HG02970 (cell line): ENCODE results near the gene PRKCH.

Experiments
- ATAC-seq: cut with Tn5 transposase; IDR thresholded peaks from one replicate; pipeline ENCODE4 v1.9.1; 2021; ENCODE audit warnings: mild to moderate bottlenecking, moderate library complexity, moderate number of reproducible peaks; ENCODE audit not compliant: unreplicated experiment, low FRiP score

PRKCH gene

GRCh38 chr14:61468063-61468825 lies 146.9 kb downstream of the PRKCH start:
- no peak for ATAC-seq

- ATAC-seq: no peak
These were observed 148.4 kb downstream of the PRKCH start for GRCh38 chr14:61469781-61470180.

DNA sequence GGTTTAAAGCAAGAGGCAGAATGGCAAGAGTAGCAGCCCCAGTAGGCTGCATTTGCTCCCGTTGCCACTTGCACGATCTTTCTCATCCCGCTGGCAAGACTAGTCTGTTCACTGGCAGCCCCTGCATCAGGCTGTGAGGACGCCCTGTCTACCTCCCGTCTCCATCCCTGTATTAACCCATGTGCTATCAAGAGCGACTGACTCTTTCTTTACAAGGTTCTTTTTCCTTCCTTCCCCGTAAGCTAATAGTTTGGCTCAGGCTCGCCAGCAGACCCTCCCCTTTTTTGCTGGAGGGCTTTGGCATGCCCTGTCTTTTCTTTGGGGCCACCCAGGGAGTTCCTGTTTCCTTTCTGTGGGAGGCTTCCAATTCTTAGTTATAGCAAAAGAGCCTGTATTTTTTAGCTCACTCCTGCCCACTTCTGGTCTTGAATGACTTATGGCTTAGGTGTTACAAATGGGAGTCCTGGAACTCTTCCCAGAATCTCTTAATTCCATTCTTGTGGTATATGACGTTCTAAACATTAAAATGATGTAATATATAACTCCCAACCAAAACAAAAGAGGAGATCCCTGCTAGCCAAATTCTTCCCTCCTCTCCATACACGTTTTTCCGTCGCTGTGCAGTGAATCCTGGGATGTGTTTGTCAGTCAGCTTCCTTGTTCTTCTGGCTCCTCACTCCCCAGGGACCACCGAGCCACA lies 149.0 kb downstream of the PRKCH start:
- no peak for ATAC-seq

GRCh38 chr14:61470961-61471293 lies 149.5 kb downstream of the PRKCH start:
- no peak for ATAC-seq

DNA sequence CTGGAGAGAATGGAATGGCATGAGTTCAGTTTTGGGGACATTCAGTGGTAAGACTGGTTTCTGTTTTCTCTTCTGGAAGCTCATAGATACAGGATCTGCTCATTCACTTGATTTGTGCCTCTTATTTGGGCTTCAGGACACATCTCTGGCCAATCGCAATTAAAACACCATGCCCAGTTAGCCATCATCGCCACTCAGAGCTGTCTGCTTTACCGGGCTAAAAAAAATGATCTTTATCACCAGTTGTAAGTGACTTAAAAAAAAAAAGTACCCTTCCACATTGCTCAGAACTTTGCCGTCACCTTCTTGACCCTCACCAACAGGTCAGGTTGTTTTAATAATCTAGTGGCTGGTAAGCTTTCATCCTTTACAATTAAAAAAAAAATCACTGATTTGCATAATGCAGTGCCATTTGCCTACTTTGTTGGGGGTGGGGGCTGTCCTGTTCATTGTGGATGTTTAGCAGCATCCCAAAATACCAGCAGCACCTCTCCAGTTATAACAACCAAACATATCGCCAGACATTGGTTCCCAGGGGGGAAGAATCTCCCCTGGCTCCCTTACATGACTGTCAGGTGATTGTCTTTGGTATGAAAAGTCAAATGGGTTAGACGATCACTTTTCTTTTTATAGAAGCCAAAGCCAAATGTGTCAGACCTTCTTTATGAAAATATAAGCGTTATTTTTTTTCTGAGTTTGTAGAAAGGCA lies 150.1 kb downstream of the PRKCH start:
- ATAC-seq: no peak

GRCh38 chr14:61472011-61472672 lies 150.8 kb downstream of the PRKCH start:
- ATAC-seq: no peak

DNA sequence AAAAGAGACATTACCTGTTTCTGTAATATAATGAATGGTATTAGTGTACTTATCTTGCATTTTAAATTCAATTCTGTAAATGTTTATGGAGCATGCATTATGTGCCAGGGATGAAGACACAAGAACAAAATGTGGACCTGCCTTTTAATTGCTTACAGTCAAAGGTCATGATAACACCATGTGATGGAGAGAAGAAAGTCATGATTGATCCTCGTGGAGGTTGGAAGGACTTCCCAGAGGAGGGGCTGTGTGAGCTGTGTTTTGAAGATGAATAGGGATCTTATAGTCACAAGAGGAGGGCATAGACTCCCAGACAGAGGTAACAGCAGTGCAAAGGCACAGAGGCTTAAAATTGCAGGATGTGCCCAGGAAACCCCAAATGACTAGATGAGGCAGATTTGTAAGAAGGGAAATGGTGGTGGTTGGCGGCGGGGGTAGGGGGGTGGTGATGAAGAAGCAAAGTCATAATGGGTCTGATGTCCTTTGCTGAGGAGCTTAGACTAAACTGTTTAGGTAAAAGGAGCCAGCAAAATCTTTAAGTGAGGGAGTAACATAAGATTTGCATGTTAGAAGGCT lies 151.5 kb downstream of the PRKCH start:
- no peak for ATAC-seq

DNA sequence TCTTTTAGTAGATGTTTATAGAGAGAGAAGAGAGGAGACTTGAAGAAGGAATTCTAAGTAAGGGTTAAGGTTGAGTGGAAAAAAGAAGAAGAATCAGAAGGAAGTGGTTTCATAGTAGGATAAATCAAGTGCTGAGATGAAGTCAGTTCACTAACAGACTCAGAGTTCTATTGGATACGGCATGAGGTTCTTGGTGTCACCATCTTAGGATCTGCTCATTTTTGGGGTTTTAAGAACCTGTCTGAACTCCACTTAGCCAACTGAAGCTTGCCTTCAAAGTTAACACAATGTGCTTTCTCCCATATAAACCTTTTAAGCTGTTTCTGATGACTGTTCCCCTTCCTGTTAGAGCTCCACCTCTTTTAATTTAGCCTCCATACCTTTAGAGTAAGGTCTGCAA lies 152.6 kb downstream of the PRKCH start:
- no peak for ATAC-seq

DNA sequence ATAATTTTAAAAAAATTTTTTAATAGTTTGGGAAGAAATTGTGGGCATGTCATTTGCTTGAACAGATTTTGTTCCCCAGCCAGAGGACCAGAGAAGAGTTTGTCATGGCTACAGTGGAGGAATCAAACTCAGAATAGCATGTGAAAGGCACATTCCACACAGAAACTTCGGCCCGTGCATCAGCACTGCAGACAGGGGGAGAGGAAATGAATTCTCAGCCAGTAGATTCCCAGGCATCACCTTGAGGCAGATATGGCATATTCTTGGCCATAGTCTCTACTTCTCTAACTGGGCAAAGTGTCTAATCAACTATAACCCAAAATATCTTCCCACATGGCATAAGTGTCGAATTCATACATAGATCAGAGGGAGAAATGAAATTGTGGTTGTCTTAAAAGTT lies 153.3 kb downstream of the PRKCH start:
- no peak for ATAC-seq

- no peak for ATAC-seq
These were observed 153.9 kb downstream of the PRKCH start for GRCh38 chr14:61475316-61475715.

DNA sequence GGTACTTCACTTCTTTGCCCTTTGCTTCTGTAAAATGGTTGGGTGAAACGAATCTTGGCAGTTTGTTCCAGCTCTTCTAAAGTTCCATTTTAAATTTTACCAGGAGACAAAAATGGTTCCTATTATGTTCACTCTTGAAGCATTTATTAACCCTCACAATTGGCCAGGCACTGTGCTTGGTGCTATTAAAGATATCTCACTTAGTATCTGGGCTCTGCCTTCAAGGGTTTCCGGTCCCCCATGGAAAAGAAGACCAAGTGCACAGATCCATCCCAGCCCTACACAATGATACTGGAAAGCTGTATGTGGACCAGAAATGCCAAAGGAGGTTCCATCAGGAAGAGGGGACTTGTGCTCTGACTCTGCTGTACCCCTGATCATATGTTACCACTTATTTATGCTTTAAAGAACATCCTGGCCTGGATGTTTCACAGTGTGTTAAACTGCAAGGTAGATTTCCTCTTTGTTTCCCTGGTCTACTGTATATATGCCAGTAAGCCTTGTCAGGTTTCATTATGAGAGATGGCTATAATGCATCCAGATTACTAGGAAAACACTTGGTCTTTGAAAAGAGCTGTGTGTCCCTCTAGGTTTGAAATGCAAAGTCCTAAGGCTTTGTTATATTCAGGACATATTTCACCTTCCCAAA lies 154.8 kb downstream of the PRKCH start:
- no peak for ATAC-seq

DNA sequence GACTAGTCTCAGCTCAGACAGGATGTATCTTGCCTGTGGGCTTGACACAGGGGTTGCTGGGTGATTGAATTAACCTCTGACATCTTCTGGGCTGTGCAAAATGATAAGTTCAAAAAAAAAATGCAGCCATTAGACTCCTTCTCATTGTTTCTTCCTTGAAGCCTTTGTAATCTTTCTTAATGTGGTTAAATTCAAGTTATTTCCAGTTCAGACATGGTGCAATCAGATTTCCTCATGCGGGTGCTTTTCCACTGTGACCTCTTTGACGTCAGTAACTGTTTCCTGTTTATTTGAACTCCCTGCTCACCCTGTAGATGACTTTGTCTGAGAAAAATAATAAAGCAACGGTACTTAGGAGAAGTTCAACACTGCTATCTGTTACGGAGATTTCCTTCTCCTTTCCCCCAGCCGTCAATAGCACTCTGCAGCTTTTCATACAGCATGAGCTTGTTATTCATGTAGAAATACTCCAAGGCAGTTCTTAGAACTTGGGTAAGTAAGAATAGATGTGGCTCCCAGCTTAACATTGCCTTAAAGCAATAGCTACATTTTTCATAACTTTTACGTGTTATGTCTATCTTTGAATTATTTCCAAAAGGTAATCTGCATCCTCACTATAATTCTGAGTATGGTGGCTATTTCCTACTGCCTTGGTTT lies 155.5 kb downstream of the PRKCH start:
- ATAC-seq: no peak

GRCh38 chr14:61477712-61478462 lies 156.5 kb downstream of the PRKCH start:
- no peak for ATAC-seq

- ATAC-seq: no peak
These were observed 157.6 kb downstream of the PRKCH start for GRCh38 chr14:61478971-61479473.

DNA sequence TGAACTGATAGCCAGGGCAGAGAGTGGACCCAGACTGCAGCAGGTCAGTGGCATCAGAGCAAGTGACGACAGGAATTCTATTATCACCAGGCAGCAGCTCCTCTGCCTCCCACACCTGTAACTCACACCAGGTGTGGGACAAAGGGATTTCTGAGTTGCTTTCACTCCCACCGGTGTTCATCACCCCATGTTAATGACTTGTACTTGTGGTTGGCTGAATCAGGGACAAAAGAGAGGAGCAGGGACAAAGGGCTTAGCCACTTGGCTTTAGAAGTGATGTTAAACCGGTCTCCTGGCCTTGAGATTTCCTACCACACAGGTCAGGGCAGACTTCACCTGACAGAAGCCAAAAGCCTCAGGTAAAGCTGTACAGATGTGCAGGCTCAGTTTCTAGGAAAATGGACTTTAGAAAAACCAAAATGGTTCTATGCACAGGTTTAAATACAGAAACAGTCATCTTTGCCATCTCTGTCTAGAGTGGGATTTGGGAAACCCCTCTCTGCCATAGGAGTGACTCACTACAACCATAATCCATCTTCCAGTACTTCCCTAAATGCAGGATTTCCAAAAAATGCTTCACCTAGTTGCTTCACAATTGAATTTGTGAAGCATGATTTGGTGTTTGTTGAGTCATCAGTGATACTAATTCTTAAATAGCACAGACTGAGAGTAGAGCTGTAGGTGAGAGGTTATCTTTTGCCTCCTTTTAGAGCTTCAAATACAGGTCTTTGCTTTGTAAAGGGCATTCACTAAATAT lies 158.5 kb downstream of the PRKCH start:
- ATAC-seq: no peak

DNA sequence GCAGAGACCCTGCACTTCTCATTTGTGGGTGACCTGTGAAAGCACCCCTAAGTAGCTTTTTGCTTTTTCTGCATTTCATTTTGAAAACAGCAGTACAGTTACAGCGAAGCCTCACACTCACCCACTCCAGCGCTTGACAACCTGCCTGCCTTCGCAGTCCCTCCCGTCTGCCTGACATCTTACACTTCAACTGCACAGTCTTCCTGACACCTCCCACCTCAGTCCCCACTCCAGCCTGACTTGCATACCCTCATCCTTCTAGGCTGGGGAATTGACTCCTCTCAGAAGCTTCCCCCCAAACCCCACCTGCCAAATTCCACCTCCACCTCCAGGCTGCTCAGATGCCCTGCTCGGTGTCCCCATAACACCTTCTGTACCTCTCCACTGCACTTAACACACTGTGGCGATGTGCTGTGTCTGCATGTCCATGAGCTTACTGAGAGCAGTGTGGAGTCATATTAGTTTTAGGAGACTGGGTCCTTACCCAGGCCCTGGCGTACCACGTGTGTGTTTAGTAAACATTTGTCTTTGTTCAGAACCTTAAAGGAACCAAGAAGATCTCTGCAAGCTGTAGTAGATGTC lies 159.4 kb downstream of the PRKCH start:
- ATAC-seq: no peak

DNA sequence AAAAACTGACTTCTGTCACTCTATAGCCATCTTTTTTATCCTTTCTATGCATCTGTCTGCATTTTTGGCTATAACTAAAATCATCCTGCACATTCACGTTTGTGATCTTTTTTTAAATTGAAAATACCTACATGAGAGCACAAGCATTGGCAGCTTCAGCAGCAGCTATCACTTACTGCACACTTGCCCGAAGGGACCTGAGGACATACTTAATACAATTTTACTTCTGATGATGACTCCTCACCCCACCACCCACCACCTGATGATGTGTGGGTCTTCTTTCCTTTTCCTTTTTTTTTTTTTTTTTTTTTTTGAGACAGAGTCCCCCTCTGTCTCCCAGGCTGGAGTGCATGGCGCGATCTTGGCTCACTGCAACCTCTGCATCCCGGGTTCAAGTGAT lies 160.3 kb downstream of the PRKCH start:
- ATAC-seq: no peak
